ENCODE results near the gene SCAMP1.

DNA sequence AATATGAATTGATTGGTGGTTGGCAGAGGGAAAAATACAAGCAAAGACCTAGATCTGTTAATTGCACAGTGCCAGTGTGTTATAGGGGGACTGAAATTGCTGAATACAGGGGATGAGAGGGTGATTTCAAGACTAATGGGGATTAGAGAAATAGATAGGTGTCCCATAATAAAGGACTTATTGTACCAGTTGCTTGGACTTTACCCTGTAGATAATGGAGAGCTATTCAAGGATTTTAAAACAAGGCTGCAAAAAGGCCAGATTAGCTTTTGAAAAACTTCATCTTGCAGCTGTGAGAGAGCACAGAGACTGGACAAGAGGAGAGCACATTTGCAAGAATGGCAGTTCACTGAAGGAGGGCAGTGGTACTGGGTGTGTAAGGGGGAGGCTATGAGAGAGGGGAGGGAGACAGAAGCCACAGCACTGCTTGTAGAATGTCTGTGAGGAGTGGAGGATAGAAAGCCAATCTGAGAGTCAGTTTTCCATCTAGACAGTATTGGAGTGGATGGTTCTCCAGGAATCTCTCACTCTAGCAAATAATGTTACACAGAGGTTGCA, 28.8 kb upstream of the SCAMP1 start:
- TF ChIP-seq, protein P1, sequence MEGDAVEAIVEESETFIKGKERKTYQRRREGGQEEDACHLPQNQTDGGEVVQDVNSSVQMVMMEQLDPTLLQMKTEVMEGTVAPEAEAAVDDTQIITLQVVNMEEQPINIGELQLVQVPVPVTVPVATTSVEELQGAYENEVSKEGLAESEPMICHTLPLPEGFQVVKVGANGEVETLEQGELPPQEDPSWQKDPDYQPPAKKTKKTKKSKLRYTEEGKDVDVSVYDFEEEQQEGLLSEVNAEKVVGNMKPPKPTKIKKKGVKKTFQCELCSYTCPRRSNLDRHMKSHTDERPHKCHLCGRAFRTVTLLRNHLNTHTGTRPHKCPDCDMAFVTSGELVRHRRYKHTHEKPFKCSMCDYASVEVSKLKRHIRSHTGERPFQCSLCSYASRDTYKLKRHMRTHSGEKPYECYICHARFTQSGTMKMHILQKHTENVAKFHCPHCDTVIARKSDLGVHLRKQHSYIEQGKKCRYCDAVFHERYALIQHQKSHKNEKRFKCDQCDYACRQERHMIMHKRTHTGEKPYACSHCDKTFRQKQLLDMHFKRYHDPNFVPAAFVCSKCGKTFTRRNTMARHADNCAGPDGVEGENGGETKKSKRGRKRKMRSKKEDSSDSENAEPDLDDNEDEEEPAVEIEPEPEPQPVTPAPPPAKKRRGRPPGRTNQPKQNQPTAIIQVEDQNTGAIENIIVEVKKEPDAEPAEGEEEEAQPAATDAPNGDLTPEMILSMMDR (IDR thresholded peaks at IDR 0.05), result no peak
- TF ChIP-seq POLR2A (IDR thresholded peaks at IDR 0.05), result no peak
